NT2/D1 (cell line): ENCODE measurements around the gene PTPRO.

Experiments used
- YY1 ChIP-seq: IDR thresholded peaks from 2 replicates; pipeline ENCODE4 v1.6.1; 2011; ENCODE audit not compliant: insufficient read length, insufficient read depth
- ZNF274 ChIP-seq: IDR thresholded peaks from 2 replicates; pipeline ENCODE4 v1.6.1; 2011; ENCODE audit warnings: mild to moderate bottlenecking, low read depth, low read length

DNA sequence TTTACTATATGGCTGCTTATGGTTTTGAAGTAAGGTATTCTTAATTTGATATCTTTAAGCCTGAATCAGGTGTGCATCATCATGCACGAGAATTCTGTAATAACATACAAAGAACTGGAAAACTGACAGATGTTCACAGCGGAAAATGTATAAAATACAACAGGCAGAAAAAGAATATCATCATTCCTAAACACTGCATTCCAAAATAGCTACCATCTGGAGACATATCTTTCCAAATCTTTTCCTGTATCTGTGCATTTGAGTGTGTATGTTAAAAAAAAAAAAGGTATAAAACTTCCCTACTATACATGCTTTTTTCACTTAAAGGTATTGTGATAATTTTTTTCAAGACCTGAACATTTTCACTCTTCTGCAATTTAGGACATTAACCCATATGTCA lies 13.7 kb downstream of the PTPRO start:
- TF ChIP-seq ZNF274, result no peak
- TF ChIP-seq YY1, result no peak
